NCI-H146 treated with DMSO at 0.1 percent for 48 hours (cell line): ENCODE results near the gene DCUN1D5.
A peak's percentile ranks its signal among the peaks of the same experiment; 100 is the strongest.

Experiments used
- DNase-seq: peaks from one replicate; lab custom pipeline; 2025; ENCODE audit not compliant: unreplicated experiment; lab: John Stamatoyannopoulos, UW

DCUN1D5 gene

DNA sequence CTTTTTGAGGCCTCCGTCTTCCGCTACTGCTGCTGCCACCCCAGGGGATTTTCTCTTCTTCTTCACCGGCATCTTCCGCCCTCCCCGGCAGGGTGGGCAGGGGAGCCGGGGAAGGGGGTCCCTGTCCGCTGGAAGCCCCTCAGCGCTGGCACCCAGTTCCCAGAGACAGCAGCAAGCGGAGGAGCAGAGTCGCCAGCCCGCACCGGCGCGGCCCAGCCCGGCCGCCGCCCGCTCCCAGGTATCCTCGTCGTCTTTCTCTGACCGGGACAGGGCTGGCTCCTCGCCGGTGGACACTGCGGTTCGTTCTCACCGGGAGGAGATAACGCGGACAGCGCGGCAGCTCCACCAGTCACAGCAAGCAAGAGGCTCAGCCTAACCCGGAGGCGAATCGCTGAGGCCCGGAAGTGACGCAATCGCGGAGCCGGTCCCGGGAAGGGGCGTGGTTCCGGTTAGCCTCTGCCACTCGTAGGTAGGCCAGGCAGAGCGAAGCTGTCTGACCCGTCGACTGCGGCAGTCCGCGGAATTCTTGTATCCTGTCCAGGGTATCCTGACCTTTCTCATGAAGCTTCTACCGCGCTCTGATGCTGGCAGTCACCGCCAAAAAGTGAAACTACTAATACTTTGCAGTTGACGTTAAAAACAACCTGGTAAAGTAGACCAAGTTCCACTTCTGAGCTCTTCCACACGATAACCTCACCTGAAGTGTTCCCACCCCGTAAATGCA lies at the start of gene DCUN1D5:
TSS of gene DCUN1D5 (minus strand) at position 360 of the 724 bp plus-strand sequence. CDS start at position 72, 288 bp downstream.
- peak; percentile 86 for DNase-seq

DNA sequence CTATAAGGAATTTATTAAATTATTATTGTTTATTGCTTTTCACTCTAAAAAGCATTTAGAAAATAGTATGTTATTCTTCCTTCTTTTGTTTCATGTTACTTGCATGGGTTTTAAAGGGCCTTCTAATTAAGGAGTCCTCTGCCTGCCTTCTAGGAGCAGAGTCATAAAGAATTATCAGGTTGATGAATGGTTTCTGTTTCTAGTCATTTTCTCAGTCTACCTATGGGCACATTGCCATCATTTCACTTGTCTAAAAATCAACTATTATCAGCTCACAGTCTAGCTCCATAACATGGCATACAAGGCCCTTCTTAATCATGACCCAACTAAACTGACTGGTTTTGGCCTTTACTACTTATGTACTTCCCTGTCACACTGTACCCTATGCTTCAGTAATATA lies 33.5 kb upstream of the DCUN1D5 start:
- DNase-seq: no peak

DNA sequence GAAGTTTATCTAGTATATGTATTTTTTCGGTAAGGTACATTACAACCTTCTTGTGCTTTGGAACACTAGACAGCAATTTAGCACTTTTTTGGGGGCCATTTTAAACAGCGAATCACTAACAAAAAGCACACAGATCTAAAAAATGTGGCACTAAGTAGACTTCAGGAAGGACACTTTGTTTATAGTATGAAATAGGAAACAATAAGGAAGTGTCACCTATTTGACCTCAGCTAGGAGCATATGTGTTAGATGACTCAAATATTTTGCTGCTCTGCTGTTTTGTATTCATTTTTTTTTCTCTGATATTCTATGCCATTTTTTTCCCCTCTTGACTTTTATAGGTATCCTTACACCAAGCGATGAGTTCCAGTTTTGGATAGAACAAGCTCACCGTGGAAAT lies 22.9 kb upstream of the DCUN1D5 start:
- DNase-seq: no peak

DNA sequence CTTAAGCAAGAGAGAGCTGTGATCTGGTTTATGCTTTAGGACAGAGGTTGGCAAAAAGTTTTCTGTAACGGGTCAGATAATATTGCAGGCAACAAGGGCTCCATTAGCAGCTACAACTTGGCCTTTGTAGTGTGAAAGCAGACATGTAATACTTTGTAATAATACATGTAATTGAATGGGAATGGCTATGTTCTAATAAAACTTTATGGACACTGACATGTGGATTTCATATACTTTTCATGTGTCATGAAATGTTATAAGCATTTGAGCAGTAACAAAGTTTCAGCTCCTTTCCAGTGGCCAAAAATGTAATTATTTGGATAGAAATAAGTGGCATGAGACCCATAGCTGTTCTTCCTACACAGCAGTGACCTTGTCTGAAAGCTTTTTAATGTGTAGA lies 20.4 kb upstream of the DCUN1D5 start:
- no peak for DNase-seq

DNA sequence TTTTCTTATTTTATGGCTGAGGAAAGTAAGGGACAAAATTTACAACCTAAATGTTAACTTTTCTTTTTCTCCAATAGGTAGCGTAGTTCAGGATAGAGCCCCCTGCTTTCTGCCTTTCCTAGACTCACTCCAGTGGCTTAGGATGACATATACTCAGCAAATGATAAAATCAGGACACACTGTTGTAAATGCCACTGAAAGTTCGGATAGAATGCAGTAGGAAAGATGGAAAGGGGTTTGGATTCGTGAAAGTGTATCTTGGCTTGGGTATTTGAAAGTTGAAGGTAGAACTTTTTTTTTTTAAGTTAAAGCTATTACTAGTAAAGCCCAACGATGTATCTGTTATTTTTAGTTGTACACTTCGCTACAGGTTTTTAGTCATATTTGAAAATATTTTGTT lies 19.4 kb upstream of the DCUN1D5 start:
- DNase-seq: no peak

DNA sequence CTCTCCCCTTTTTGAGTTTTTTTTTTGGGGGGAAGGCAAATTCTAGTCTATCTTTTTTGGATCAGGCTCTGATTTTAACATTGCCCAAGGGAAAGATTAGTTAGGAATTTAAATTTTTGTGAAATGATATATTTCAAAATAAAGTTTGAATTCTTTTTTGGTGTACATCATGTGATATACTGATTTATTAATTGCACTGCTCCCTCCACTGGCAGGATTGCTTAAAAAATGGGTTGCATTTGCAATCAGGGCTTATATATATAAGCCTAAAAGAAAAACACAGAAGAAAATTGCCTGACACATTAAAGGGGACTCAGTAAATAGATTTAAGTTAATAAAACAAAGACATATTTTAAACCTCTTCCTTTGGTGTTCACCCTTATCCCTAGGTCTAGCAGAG lies 18.4 kb upstream of the DCUN1D5 start:
- no peak for DNase-seq

DNA sequence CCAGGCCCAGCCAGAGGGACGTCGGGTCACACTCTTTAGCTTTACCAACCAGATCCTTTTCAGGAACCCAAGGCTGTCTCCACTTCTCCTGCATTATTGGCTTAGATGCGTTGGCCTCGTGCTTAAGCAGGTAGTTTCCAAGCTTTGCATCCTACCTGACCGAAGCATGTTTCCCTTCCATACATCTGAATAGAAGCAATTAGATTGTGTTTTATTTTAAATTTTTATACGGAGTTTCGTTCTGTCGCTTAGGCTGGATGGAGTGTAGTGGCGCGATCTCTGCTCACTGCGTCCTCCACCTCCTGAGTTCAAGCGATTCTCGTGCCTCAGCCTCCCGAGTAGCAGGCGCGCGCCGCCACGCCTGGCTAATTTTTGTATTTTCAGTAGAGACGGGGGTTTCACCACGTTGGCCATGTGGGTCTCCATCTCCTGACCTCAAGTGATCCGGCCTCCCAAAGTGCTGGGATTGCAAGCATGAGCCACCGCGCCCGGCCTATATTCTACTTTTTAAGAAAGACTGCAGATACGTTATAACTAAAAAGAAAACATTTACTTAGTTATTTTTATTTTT lies 17.9 kb upstream of the DCUN1D5 start:
- DNase-seq: no peak

DNA sequence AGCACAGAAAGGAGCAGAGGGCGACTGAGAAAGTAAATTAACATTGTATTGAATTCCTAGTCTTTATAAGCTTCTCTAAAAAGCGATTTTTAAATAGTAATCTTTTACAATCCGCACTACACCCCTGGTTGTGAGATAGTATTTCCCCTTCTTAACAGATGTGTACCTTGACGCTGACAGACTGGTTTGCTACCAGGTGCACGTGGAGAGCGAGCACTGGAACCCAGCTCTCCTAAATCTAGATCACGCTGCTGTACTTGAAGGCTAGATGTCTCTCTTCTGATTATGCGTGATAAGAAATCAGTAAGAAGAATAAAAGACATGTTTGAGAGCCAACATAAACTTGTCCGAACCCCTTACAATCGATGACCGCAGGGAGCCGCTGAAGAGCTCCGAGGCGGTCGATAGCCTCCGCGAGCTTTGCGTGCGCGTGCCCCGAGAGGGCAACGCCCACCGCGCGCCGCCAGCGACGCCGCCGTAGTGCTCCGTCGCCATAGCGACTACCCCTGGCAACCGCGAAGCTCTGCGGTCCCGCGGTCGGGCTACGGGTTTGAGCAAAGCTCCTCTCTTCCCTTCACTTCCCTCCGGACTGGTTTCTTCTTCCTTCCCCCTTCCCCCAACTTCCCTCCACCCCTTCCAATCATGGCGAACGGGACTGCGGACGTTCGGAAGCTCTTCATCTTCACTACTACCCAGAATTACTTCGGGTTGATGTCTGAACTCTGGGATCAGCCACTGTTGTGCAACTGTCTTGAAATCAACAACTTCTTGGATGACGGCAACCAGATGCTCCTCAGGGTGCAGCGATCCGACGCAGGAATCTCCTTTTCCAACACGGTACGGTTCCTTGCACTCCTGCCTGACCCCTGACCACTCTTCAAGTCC lies 17.2 kb upstream of the DCUN1D5 start, which contains the start of gene DYNC2H1:
TSS of gene DYNC2H1 (plus strand) at position 494 of the 885 bp plus-strand sequence. CDS start at position 643, 149 bp downstream.
- DNase-seq: peak; percentile 81

DNA sequence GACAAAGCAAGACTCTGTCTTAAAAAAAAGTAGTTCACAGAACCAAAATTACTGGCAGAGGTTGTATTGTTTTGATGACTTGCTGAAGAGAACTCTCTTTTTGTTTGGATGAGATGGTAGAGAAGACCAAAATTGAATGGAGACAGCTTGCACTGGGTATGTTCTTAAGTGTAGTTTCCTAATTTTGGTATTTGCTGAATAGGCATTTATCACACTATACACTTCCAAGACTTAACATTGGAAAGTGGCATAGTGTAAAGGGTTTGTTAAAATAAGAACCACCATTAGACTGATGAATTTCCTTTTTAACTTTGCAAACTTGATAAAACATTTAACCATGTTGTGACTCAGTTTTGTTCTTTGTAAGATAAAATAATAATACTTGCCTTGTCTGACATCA lies 5.3 kb upstream of the DCUN1D5 start:
- no peak for DNase-seq

DNA sequence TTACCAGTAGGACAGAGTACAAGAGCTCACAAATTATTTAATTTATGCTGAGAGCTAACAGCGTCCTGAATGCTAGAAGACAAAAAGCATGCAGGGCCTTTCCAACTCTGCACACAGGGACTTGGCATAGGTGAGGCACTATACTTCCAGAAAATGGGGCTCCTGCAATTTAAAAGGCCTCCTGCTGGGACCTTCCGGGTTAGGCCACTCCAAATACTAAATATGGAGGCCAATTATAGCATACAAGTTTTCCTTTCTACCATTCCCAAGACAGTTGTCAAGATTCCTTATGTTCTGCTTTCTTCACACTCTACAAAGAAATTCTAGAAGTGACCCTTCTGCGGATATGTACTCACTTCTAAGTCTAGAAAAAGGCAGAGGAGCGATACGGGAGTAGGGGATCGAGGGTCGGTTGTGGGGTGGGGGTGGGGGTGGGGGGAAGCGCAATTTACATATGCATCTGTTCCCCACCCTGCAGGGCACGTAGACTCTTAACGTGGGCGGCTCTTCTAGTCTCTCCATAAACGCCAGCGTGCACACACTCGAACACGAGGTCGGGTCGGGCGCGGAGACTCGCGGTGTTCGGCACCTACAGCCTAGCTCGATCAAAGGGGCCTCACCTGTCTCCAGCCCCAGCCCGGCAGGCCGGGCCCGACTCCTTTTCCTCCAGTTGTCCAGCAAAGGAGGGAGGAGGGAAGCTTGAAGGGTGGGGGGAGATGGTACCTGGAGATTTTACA lies 728 bp downstream of the DCUN1D5 start:
- DNase-seq: peak; percentile 25

DNA sequence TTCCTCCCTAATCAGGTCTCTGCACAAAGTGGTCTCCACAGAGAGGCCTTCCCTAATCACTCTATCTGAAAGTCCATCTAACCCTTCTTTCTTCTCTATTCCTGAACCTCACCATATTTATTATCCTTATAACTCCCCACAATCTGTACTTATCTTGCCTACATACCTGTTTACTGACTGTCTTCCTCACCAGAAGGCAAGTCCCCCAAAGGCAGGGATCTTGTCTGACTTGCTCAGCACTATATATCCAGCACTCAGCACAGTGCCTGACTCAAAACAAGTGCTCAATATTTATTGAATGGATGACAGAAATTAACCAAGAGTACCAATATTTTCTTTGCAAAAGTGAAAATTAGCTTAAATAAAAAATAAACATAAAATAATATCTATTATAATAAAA lies 5.5 kb downstream of the DCUN1D5 start:
- DNase-seq: no peak

DNA sequence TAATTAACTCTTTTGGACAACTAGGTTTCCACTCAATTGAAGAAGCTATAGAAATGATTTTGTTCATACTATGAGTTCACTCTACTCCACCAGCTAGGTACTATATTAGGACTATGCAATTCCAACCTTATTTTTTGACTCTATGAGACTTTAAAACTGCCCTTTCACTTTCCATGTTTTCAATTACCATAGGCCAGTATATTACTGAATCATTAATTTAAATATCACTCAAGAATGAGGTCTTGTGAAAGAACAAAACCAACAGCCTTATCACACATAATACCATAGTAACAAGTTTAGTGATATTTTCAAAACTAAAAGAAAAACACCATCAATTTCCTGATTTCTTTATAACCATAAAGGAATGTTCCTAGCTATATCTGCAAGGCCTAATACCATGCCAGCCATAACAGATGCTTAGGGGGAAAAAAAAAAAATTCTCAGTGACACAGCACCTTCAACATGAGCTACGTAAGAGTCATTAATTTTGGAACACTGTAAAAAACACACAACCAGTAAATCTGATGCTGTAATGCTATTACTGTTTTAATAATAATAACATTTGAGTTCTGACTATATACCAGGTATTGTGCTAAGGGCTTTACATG lies 6.1 kb downstream of the DCUN1D5 start:
- DNase-seq: no peak

DNA sequence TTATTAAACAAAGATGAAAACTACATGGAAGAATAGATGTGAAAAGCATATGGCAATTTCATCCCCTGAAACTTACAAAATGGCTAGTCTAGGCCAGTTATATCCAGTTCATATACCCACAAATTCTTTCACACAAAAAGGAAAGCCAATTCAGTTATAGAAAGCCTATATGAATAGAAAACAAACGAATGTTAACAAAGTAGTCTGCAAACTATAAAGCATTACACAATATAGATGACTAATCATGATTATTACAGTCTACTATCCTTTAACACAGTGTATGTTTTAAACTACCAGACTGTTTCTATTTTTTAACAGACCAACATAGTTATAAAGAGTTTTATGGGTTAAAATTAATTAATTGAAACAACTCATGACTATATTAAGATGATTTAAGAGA lies 12.1 kb downstream of the DCUN1D5 start:
- DNase-seq: no peak

DNA sequence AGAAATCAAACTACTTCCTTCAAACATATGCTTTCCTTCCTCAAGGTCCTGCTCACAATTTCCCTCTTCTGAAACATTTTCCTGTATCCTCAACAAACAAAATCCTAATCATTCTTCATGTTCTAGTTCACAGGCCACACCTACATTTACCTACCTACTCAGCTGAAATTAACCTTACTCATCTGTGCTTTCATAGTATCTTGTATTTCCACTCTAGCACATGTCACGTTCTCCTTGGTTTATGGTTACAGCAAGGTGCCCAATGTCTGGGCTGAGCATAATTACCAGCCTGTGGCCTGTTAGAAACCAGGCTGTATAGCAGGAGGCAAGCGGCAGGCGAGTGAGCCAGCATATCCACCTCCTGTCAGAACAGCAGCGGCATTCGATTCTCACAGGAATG lies 13.2 kb downstream of the DCUN1D5 start:
- DNase-seq: no peak

DNA sequence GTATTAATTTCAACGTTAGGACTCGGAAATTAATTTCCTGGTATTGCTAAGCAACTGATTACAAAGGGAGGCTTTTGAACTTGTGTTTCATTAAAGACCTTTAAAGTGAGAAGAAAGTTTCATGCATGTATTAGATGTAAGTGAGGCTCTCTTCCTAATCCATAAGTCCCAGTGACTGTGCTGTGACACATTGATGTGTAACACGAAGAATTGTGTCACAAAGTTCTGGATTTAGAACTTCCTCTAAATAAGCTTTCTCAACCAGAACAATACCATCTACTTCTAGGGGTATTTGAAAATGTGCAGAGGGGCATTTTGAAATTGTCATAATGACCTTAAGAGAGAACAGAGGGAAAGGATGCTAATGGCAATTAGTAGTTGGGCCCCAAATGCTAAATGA lies 14.4 kb downstream of the DCUN1D5 start:
- DNase-seq: no peak

DNA sequence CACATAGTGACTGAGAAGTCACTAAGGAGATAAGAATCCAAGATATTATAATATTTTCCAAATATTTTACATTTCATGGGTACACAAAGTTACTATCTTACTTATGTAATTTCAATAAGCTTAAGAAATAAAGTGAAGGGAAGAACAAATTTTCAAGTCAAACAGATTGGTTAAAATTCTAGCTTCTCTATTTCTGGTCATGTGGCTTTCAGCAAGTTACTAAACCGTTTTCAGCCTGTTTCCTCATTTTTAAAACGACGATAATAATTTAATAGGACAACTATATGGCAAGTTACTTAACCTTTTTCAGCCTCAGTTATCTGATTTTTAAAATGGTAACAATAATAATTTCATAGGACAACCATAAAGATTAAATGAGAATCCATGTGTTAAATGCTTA lies 15.6 kb downstream of the DCUN1D5 start:
- DNase-seq: no peak

DNA sequence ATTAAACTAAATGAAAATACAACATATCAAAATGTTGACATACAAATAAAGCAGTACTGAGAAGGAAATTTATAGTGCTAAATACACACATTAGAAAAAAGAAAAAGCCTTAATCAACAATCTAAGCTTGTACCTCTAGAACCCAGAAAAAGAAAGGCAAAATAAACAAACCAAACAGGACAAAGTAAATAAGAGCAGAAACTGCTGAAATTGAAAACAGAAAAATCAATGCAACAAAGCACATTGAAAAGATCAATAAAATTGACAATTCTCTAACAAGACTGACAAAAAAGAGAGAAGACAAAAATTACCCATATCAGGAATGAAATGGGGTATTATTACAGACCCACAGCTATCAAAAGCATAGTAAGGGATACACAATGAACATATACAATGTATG lies 21.0 kb downstream of the DCUN1D5 start:
- DNase-seq: no peak

DNA sequence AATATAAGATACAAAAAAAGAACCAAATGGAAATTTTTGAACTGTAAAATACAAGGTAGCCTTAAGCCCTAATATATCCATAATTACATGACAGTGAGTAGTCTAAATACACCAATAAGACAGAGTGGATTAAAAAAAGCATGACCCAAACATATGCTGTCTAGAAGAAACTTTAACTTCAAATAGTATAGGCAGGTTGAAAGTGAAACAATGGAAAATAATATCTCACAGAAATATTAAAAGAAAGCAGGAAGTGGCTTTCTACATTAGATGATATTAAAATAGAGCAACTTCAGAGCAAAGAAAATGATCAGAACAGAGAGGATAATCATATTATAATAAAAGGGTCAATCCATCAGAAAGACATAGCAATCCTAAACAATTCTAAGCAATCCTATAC lies 21.8 kb downstream of the DCUN1D5 start:
- DNase-seq: no peak

DNA sequence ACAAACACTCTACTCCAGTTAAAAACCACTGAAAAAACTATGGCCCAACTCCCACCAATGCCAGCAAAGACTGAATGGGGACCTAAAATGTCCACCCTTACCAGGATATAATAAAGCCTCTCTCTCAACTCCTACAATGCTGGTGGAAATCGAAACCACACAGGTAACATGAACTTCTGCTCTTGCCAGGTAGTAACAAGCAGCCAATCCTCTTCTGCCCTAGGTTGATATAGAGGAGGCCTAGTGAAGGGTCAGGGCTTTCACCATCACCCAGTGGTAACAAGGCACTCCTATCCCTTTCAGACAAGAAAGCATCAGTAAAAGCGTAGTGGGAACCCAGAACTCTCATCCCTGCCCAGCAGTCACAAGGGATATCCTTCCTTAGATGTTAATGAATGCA lies 22.6 kb downstream of the DCUN1D5 start:
- DNase-seq: no peak

DNA sequence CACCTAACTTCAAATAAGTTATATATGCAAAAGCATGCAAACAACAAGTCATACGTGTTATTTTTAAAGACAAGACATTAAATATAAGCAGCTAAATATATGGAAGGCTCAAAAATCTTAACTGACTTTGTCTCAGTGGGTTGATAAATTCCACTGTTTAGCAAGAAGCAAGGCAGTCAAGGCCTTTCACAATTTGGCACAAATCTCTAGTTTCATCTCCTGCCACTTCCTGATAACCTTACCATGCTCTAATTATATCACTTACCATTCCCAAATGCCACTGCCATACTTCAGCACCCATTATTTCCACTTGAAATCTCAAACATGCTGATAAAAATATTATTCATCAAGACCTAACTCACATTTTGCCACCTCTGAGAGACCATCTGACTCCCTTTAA lies 24.8 kb downstream of the DCUN1D5 start:
- no peak for DNase-seq

DNA sequence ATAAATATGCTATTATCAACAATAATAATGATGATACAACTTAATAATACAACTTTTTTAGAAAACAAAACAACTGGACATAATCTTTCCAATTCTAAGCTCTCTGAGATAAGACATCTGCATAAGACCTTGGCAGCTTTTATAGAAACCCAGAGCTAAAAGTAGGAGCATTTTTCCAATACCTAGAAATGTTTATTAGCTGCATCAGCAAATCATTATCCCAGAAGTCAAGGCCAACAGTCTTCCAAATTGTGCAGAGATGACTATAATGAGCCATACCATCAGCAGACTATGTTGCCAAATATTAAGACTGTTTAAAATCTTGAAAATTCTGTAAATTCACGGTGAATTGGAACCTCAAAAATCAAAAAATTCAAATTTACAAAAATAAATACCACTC lies 30.3 kb downstream of the DCUN1D5 start:
- no peak for DNase-seq
